OCI-LY7 (cell line): ENCODE measurements around the gene NBEAL2.

Experiments
- CTCF ChIP-seq: fragments of 200-600 bp; sonication (generic); conservative IDR thresholded peaks from 2 replicates; pipeline ENCODE4 v1.5.1; 2014; ENCODE audit warnings: mild to moderate bottlenecking, antibody characterized with exemption, low read length, moderate library complexity, mixed read lengths
- EZH2phosphoT487 ChIP-seq: fragments of 200-600 bp; sonication (generic); IDR thresholded peaks from 2 replicates; pipeline ENCODE4 v1.6.1; 2018; ENCODE audit warnings: low read depth, borderline replicate concordance, mild to moderate bottlenecking, mixed run types, antibody characterized with exemption, low read length, moderate library complexity, mixed read lengths

DNA sequence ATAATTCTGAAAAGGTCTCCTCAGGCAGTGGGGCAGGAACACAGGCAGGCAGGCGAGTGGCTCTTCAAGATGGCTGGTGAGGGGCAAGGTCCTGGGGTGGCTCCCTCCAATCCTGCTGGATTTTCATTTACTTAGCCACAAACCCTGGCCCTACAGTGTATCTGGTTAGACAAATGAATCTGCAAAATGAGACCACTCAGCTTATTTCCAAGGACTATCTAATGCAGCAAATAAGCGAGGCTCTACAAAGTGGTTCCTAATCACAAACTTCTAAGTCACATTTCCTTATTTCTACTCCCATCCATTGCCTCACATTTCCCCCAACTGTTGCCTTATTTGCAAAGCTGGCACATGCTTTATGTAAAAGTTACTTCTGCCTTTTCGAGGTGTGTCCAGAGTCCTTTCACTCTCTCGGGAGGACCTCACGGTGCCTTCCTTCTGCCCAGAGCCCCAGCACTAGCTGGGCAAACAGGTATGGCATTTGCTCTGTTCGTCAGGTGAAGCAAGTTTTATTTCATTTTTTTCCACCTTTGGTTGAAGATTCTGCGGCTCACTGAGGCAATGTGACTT is 43.4 kb upstream of the NBEAL2 start:
- TF ChIP-seq CTCF (no peak), EZH2phosphoT487 (no peak)
